HepG2 (cell line): Measurements from ENCODE around the gene GRM8. TPM values are rescaled to one million over a fixed set of nuclear protein-coding genes. Genes with fewer than 3 reads are reported as not detected.

Experiments
- ATAC-seq: fragments of 200-7000 bp; cut with Tn5 transposase; 3 replicates; pipeline ENCODE4 v1.9.1; 2020; ENCODE audit warnings: mild to moderate bottlenecking, moderate library complexity
- BruUV-seq: library from RNA; stranded (reverse); fragments of 400-500 nt; replicated peaks from 2 replicates; lab custom pipeline; 2021; lab: Mats Ljungman, UMichigan
- CTCF ChIA-PET: fragments of 300-600 bp; formaldehyde crosslinking; extraction: SDS; loops from one replicate; lab custom pipeline; 2021; ENCODE audit warnings: low total read pairs, inconsistent platforms, low intra/inter-chr PET ratio; lab: Yijun Ruan, JAX
- POLR2A ChIA-PET: fragments of 350-600 bp; sonication (Branson Sonifier 250); formaldehyde crosslinking; loops from one replicate; lab custom pipeline; 2020; ENCODE audit warnings: antibody characterized with exemption, inconsistent platforms; lab: Yijun Ruan, JAX
- DNase-seq: peaks from one replicate; pipeline ENCODE4 v3.0.0-alpha.2; 2015; ENCODE audit warnings: low spot score
- FAIRE-seq: peaks from 3 replicates; lab custom pipeline; 2011; peaks lifted over from hg19 to GRCh38; lab: Jason Lieb, UNC
- H2AFZ ChIP-seq: one replicate; pipeline ENCODE4 v1.6.1; 2011; ENCODE audit warnings: low read length, inconsistent platforms
- H3K27ac ChIP-seq: fragments of 300-600 bp; 3 replicates; pipeline ENCODE4 v1.8.0; 2011; ENCODE audit warnings: mixed run types, mild to moderate bottlenecking, mixed read lengths, low read length, inconsistent platforms; ENCODE audit not compliant: insufficient read depth; ENCODE audit errors: extremely low read length
- H3K27me3 ChIP-seq, 2 experiments: fragments of 200-600 bp in 1 of 2; 2 replicates in 1 of 2; 3 replicates in 1 of 2; pipeline versions ENCODE4 v1.6.0 to v1.8.0; 2011; ENCODE audit warnings: low read length in 2 of 2, mild to moderate bottlenecking in 2 of 2, moderate library complexity in 2 of 2, inconsistent platforms in 1 of 2; ENCODE audit not compliant: insufficient read depth in 2 of 2, control insufficient read depth in 1 of 2
- H3K36me3 ChIP-seq, 2 experiments: fragments of 200-600 bp in 1 of 2; replicated peaks in 1 of 2; 2 replicates in 1 of 2; 3 replicates in 1 of 2; pipeline versions ENCODE4 v1.5.1 to v1.8.0; 2011; ENCODE audit warnings: low read length in 2 of 2, inconsistent platforms in 1 of 2; ENCODE audit not compliant: insufficient read depth in 2 of 2, control insufficient read depth in 1 of 2
- H3K4me1 ChIP-seq: 2 replicates; pipeline ENCODE4 v1.5.1; 2012; ENCODE audit warnings: low read length, inconsistent platforms; ENCODE audit not compliant: insufficient read depth
- H3K4me2 ChIP-seq: 2 replicates; pipeline ENCODE4 v1.6.0; 2011; ENCODE audit warnings: low read depth, low read length, inconsistent platforms
- H3K4me3 ChIP-seq, 3 experiments: fragments of 200-600 bp in 1 of 3; sonication (generic), shearing (Covaris generic) in 1 of 3; replicated peaks in 1 of 3; 2 replicates each; pipeline ENCODE4 v1.5.1; 2011 to 2016; ENCODE audit warnings: low read length in 3 of 3, inconsistent platforms in 2 of 3, low read depth in 2 of 3, mild to moderate bottlenecking in 2 of 3, control low read depth in 1 of 3, mixed read lengths in 1 of 3; ENCODE audit not compliant: insufficient read depth in 1 of 3
- H3K79me2 ChIP-seq: one replicate; pipeline ENCODE4 v1.6.1; 2011; ENCODE audit warnings: low read length, inconsistent platforms; ENCODE audit not compliant: insufficient read depth
- H3K9ac ChIP-seq: 2 replicates; pipeline ENCODE4 v1.6.0; 2011; ENCODE audit warnings: mild to moderate bottlenecking, low read depth, low read length, inconsistent platforms; ENCODE audit not compliant: insufficient read depth
- H3K9me3 ChIP-seq: 2 replicates; pipeline ENCODE4 v1.5.1; 2012; ENCODE audit warnings: mild to moderate bottlenecking, low read length
- H4K20me1 ChIP-seq: 2 replicates; pipeline ENCODE4 v1.6.0; 2011; ENCODE audit warnings: inconsistent platforms, mild to moderate bottlenecking, low read length, moderate library complexity; ENCODE audit not compliant: insufficient read depth
- BRD4 ChIP-seq: sonication (generic); formaldehyde crosslinking; IDR thresholded peaks from 2 replicates; pipeline ENCODE4 v1.4.0; 2020; ENCODE audit warnings: missing genetic modification reagents
- KLF12 ChIP-seq: sonication (generic); formaldehyde crosslinking; IDR thresholded peaks from 2 replicates; pipeline ENCODE4 v1.4.0; 2020; ENCODE audit warnings: missing genetic modification reagents, borderline replicate concordance
- SP4 ChIP-seq: sonication (generic); formaldehyde crosslinking; IDR thresholded peaks from 2 replicates; pipeline ENCODE4 v1.8.1; 2023; ENCODE audit warnings: mild to moderate bottlenecking, missing genetic modification reagents
- SRF ChIP-seq: IDR thresholded peaks from 2 replicates; pipeline ENCODE4 v1.6.1; 2011; ENCODE audit warnings: mild to moderate bottlenecking, low read depth, low read length, moderate library complexity
- SRSF9 ChIP-seq: fragments of 200-400 bp; formaldehyde crosslinking; IDR thresholded peaks from 2 replicates; pipeline ENCODE4 v1.6.1; 2018; ENCODE audit warnings: borderline replicate concordance, mild to moderate bottlenecking, low read depth, low read length; ENCODE audit not compliant: insufficient read depth, poor library complexity, severe bottlenecking
- TBX3 ChIP-seq: fragments of 450-650 bp; IDR thresholded peaks from 2 replicates; pipeline ENCODE4 v1.6.1; 2017; ENCODE audit warnings: antibody characterized with exemption, mild to moderate bottlenecking, inconsistent platforms, borderline replicate concordance
- WGBS: methylation state at CpG from one replicate; pipeline ENCODE4 v1.1.6; 2017; ENCODE audit warnings: low lambda C conversion rate; 5-methylcytosine and 5-hydroxymethylcytosine counted together
- in situ Hi-C: cut with HindIII; loops from 2 replicates; pipeline ENCODE4 v1.10.0; 2017; ENCODE audit warnings: low pct_unique_long_range_greater_than_20kb; ENCODE audit not compliant: extremely low pct_ligation_motif_present
- intact Hi-C: fragments of 100-400 bp; cut with micrococcal nuclease; formaldehyde crosslinking; loops from one replicate; pipeline ENCODE4 v1.10.0; 2022; ENCODE audit not compliant: unreplicated experiment
- polyA plus RNA-seq, 8 experiments: library from polyadenylated mRNA; depleted of rRNA in 3 of 8; stranded (reverse) in 7 of 8; unstranded in 1 of 8; fragments of >200 nt; fragmentation: Illumina TruSeq in 4 of 8; extraction: Trizol in 4 of 8; gene quantifications; 2 replicates each; pipeline versions ENCODE4 v1.2.1 to v1.2.3, GENCODE V29; 2011 to 2016; ENCODE audit warnings: low read depth in 4 of 8, missing spikeins in 1 of 8, mixed read lengths in 1 of 8; ENCODE audit not compliant: insufficient read depth in 1 of 8
- total RNA-seq, 5 experiments: library from RNA; depleted of rRNA; stranded (reverse); fragments of >200 nt; fragmentation: Illumina TruSeq; extraction: Trizol; gene quantifications; 2 replicates each; pipeline ENCODE4 v1.2.3, GENCODE V29; 2016; ENCODE audit warnings: low read depth in 1 of 5
- TF ChIP-seq, protein P1 (sequence below): sonication (generic); formaldehyde crosslinking; IDR thresholded peaks from 2 replicates; pipeline ENCODE4 v1.8.1; 2023; ENCODE audit warnings: mild to moderate bottlenecking, missing genetic modification reagents, borderline replicate concordance

GRM8 gene
- total and polyA plus RNA-seq, 2 of the 13 experiments (the other 11 are each of a cell fraction or from before 2014, with no cell fraction given), result not detected

DNA sequence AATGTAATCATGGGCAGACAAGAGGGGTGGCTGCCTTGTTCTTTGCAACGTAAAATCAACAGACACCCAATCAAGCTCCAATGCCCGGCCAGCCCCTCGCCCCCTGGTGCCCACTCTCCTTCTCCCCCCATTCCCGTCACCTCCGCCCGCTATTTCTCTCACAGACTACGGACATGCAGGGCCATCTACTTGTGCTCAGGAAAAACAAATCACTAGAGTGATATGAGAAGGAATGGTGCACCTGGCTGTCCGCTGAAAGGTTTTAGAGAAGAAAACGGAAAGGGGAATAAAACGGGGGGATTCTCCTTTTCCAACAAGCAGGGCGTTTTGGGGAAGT is 396 bp downstream of the GRM8 start:
- ChIA-PET CTCF (no interaction called here), POLR2A (no interaction called here)
- no peak for ATAC-seq
- FAIRE-seq, result no peak
- peak overlapping the region in 2 of 3 experiments; percentile 70 to 73; a peak in 4 of 6 replicates for H3K4me3 ChIP-seq
- DNase-seq, result no peak
- intact Hi-C loops, result loop anchor here (5.0 kb wide), 1 partner anchor 450 kb away; no protein-coding TSS in a partner anchor
- peak overlapping the region; percentile 89 for H3K4me2 ChIP-seq
- H3K9ac ChIP-seq, result no peak overlapping the region
- H3K9me3 ChIP-seq, result no peaks in the 10 kb centered on the region
- H3K36me3 ChIP-seq, result no peaks in the 10 kb centered on the region
- no TSS peak for BruUV-seq
- H3K79me2 ChIP-seq, result no peaks in the 10 kb centered on the region
- TF ChIP-seq BRD4 (CRISPR knock-in tag) (no peak), TBX3 (no peak), SRF (no peak), SP4 (no peak), KLF12 (CRISPR knock-in tag) (no peak)
- TF ChIP-seq, protein P1, sequence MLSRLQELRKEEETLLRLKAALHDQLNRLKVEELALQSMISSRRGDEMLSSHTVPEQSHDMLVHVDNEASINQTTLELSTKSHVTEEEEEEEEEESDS (CRISPR knock-in tag), result no peak
- H2AFZ ChIP-seq, result no peak overlapping the region
- H3K27me3 ChIP-seq, result peaks cover 8 to 71% of the 10 kb centered on the region in 2 experiments
- in situ Hi-C loops, result loop anchor here (10.0 kb wide), 1 partner anchor 148 kb away; no protein-coding TSS in a partner anchor
- WGBS, result 21% methylated on average over 11 of the region's 11 CpGs
- no peak overlapping the region for H3K27ac ChIP-seq
- H3K4me1 ChIP-seq, result 0 out of 2 replicates have a peak, but pooled peaks cover 5% of the 10 kb centered on the region
- H4K20me1 ChIP-seq, result peaks cover 6% of the 10 kb centered on the region; the same call in 1 of the 2 replicates

GRCh38 chr7:127251465-127252376 is 1.0 kb downstream of the GRM8 start:
- DNase-seq, result no peak
- no peak for ATAC-seq

More at GRCh38 chr7:127251465-127252376, 1.0 kb downstream of the GRM8 start:
- 67% methylated on average over 50 of the region's 81 CpGs for WGBS
- H3K27me3 ChIP-seq, result peaks cover 8 to 71% of the 10 kb centered on the region in 2 experiments
- intact Hi-C loops (loop anchor here (5.0 kb wide), 1 partner anchor 449 kb away; no protein-coding TSS in a partner anchor), in situ Hi-C loops (loop anchor here (10.0 kb wide), 1 partner anchor 147 kb away; no protein-coding TSS in a partner anchor)
- H2AFZ ChIP-seq, result no peak overlapping the region
- no TSS peak for BruUV-seq
- no peaks in the 10 kb centered on the region for H3K9me3 ChIP-seq
- ChIA-PET POLR2A (no interaction called here), CTCF (no interaction called here)
- no peak overlapping the region for H3K4me2 ChIP-seq
- FAIRE-seq, result no peak
- H3K9ac ChIP-seq, result no peak overlapping the region
- H3K36me3 ChIP-seq, result no peaks in the 10 kb centered on the region
- H3K4me1 ChIP-seq, result 0 out of 2 replicates have a peak, but pooled peaks cover 5% of the 10 kb centered on the region
- no peak overlapping the region for H3K4me3 ChIP-seq
- no peak for TF ChIP-seq SRSF9
- no peak overlapping the region for H3K27ac ChIP-seq
- H4K20me1 ChIP-seq, result peaks cover 6% of the 10 kb centered on the region; the same call in 1 of the 2 replicates
- no peaks in the 10 kb centered on the region for H3K79me2 ChIP-seq
